ENCODE measurements around the gene VPS37B.

Gene VPS37B

GRCh38 chr12:122865268-122866231 lies 30.4 kb downstream of the VPS37B start:
- peak; percentile 86 for DNase-seq

GRCh38 chr12:122864894-122865253 lies 31.1 kb downstream of the VPS37B start:
- DNase-seq, result no peak

DNA sequence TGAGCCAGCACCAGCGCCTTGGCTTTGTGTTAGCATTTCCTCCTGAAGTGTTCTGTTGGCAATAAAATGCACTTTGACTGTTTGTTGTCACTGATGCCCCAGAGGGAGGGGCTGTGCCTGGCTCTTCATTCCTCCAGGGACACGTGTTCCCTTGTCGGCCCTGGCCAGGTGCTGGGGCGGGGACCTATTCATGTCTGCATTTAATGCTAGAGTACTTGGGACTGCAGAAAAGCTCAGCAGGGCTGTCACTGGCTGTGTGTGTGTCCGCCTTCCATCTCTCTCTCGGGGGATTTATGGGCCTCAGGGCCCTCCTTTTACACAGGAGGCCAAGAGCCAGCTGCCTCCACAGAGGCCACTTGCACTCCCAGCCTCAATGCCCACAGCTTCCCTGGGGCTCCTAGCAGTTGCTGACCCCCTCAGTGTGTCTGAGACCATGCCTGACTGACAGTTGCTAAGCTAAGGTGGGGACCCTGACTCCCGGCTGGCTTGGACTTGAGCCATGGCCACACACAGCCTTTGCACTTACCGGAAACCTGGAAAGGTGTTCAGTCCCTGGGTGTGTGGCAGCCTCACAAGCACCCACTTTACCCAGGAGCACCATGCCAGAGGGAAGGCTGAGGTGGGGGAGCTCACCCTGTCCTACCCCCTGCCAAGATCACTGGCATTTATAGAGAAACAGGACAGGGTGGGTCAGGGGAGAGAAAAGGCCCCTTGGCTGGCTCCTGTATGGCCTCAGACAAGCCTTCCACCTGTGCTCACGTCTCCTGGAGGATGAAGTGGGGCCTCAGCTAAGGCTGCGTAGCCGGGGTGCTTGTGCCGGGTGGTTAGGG lies 32.8 kb downstream of the VPS37B start:
- peak; percentile 96 for DNase-seq

DNA sequence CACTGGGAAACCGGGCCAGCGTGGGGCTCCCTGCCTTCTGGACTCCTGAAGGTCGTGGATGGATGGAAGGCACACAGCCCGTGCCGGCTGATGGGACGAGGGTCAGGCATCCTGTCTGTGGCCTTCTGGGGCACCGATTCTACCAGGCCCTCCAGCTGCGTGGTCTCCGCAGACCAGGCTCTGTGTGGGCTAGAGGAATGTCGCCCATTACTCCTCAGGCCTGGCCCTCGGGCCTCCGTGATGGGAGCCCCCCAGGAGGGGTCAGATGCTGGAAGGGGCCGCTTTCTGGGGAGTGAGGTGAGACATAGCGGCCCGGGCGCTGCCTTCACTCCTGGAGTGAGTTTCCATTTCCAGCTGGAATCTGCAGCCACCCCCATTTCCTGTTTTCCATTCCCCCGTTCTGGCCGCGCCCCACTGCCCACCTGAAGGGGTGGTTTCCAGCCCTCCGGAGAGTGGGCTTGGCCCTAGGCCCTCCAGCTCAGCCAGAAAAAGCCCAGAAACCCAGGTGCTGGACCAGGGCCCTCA lies 33.8 kb downstream of the VPS37B start:
- no peak for DNase-seq

DNA sequence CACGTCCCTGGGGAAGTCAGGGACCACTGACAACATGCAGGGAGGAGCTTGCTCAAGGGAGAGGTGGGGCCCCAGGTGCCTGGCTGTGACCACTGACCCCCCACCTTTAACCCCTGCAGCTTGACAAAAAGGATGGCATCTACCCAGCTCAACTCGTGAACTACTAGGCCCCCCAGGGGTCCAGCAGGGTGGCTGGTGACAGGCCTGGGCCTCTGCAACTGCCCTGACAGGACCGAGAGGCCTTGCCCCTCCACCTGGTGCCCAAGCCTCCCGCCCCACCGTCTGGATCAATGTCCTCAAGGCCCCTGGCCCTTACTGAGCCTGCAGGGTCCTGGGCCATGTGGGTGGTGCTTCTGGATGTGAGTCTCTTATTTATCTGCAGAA lies 34.3 kb downstream of the VPS37B start:
- DNase-seq, result no peak

DNA sequence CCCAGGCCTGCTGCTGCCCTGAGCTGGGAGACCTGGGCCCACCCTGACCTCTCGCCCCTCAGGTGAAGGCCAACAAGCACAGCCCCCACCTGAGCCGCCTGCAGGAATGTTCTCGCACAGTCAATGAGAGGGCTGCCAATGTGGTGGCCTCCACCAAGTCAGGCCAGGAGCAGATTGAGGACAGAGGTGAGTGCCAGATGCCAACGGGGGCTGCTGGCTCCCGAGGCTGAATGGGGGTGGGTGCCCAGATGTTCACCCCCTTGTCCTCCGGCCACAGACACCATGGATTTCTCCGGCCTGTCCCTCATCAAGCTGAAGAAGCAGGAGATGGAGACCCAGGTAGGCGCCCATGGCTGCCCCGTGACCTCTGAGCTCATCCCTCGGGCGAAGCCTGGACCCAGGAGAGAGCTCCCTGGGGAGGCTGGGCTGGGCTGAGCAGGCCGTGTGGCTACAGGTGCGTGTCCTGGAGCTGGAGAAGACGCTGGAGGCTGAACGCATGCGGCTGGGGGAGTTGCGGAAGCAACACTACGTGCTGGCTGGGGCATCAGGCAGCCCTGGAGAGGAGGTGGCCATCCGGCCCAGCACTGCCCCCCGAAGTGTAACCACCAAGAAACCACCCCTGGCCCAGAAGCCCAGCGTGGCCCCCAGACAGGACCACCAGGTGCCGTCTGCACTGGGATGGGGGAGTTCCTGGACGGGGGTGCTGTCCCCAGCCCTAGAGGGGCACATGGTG lies 34.9 kb downstream of the VPS37B start:
- no peak for DNase-seq

- peak; percentile 89 for DNase-seq
Measured at GRCh38 chr12:122860040-122860853, 35.7 kb downstream of the VPS37B start.

DNA sequence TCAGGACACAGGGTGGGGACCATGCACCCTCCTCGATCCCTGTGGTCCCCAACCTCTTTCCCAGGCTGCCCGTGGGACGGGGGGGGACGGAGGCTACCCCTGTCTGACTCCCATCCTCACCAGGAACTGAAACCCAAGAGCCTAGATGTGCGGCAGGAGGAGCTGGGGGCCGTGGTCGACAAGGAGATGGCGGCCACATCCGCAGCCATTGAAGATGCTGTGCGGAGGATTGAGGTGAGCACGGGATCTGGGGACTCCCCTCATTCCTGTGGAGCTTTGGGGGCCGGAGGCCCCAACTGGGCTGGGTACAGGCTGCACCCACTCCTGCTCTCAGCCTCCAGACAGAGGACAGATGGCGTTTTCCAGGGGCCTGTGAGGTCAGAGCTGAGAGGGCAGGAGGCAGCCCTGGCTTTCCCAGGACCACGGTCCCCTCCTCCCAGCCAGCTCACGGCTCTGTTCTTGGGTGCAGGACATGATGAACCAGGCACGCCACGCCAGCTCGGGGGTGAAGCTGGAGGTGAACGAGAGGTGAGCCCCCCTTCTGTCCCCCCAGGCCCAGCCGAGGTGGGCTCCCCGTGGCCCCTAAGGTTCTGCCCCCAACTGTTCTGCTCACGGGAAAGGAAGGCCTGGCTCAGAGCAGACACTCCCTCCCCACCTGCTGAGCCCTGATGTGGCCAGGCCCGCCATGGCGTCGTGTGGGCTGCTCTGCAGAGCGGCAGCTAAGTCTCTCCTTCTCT lies 36.5 kb downstream of the VPS37B start:
- DNase-seq, result peak; percentile 53

GRCh38 chr12:122858591-122859302 lies 37.2 kb downstream of the VPS37B start:
- no peak for DNase-seq

DNA sequence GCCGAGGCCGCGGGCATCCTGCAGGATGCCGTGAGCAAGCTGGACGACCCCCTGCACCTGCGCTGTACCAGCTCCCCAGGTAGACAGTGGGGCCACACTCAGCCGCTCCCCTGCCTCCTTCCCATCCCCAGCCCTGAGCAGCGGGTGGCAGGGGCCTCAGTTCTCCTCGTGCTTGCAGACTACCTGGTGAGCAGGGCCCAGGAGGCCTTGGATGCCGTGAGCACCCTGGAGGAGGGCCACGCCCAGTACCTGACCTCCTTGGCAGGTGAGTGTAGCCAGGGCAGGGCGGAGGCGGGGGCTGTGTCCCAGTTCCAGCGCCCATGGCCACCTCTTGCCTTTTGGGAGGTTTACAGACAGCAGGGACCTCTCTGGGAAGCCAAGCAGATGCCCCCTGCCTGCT lies 37.8 kb downstream of the VPS37B start:
- no peak for DNase-seq

DNA sequence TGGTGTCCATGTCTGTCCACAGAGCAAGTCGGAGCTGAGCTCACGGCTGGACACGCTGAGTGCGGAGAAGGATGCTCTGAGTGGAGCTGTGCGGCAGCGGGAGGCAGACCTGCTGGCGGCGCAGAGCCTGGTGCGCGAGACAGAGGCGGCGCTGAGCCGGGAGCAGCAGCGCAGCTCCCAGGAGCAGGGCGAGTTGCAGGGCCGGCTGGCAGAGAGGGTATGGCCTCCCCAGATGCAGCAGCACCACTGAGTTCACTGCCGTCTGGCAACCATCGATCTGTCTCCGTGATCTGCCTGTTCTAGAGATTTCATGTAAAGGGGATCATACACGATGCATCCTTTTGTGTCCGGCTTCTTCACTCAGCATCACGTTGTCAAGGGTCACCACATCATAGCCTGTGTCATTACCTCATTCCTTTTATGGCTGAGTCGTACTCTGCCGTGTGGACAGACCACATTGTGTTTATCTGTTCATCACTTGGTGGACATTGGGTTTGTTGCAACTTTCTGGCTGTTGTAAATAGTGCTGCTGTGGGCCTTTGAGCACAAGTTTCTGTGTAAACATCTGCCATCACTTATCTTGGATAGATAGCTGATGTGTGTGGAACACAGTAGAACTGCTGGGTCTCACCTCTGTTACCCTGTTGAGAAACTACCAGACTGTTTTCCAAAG lies 38.8 kb downstream of the VPS37B start:
- peak; percentile 82 for DNase-seq

DNA sequence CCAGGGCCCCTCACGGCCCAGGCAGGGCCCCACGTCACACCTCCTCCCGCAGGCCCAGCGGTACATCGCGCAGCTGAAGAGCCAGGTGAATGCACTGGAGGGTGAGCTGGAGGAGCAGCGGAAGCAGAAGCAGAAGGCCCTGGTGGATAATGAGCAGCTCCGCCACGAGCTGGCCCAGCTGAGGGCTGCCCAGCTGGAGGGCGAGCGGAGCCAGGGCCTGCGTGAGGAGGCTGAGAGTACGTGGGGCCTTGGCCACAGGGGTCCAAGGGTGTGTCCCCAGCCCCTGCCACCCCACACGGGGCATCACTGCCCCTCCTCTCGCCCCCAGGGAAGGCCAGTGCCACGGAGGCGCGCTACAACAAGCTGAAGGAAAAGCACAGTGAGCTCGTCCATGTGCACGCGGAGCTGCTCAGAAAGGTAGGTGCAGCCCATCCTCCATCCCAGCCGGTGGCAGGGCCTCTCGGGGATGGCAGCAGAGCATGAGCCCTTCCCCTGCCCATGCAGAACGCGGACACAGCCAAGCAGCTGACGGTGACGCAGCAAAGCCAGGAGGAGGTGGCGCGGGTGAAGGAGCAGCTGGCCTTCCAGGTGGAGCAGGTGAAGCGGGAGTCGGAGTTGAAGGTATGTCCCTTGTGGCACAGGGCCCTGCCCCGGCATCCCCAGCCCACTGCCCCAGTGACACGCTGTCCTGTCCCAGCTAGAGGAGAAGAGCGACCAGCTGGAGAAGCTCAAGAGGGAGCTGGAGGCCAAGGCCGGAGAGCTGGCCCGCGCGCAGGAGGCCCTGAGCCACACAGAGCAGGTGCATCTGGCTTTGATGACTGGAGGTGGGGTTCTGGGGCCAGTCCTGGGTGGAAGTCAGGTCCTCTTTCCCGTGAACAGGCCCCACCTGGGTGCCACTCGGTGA lies 39.7 kb downstream of the VPS37B start:
- peak; percentile 99 for DNase-seq

DNA sequence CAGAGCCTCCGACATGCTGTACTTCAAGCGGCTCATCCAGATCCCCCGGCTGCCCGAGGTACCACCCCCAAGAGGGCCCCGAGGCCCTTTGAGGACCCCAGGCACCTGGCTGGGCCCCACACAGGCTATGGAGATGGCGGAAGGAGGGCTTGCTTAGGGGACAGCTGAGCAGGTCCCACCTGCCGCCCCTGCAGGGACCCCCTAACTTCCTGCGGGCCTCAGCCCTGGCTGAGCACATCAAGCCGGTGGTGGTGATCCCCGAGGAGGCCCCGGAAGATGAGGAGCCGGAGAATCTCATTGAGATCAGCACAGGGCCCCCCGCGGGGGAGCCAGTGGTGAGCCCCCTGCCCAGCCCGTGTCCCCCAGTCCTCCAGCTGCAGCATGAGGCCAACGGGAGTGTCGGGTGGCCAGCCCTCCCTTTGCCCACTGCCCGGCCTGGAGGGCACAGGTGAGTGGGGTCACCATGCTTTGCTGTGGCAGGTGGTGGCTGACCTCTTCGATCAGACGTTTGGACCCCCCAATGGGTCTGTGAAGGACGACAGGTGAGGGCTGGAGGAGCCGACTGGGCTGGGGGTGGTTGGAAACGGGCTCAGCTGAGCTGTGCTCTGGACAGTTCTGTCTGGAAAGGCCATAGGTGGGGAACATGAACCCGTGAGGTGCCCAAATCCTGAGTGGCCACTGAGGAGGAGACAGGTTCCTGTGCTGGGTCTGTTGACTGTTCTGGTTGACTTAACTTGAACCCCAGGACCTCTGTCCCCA lies 40.7 kb downstream of the VPS37B start:
- no peak for DNase-seq

- no peak for DNase-seq
Measured at GRCh38 chr12:122854554-122854953, 41.4 kb downstream of the VPS37B start.

- DNase-seq, result no peak
Measured at GRCh38 chr12:122853582-122854245, 42.2 kb downstream of the VPS37B start.

GRCh38 chr12:122852336-122853275 lies 43.3 kb downstream of the VPS37B start:
- DNase-seq, result no peak
